Hepatocyte (in vitro differentiated cells): ENCODE measurements around the gene TMEM9B. TPM values are rescaled to one million over a fixed set of nuclear protein-coding genes. Genes with fewer than 3 reads are reported as not detected.

Experiments
- DNase-seq: peaks from one replicate; pipeline ENCODE4 v3.0.0-alpha.2; 2016; ENCODE audit warnings: low spot score
- H2AFZ ChIP-seq: fragments of 200-600 bp; sonication (generic); 2 replicates; pipeline ENCODE4 v1.6.0; 2016; ENCODE audit warnings: antibody characterized with exemption, mild to moderate bottlenecking
- H3K27ac ChIP-seq: fragments of 200-600 bp; sonication (generic); 2 replicates; pipeline ENCODE4 v1.5.1; 2016; ENCODE audit warnings: mild to moderate bottlenecking
- H3K27me3 ChIP-seq: fragments of 200-600 bp; sonication (generic); 2 replicates; pipeline ENCODE4 v1.6.1; 2016
- H3K36me3 ChIP-seq: fragments of 200-600 bp; sonication (generic); replicated peaks from 2 replicates; pipeline ENCODE4 v1.5.1; 2016; ENCODE audit warnings: low read depth; ENCODE audit not compliant: insufficient read depth
- H3K4me1 ChIP-seq: fragments of 200-600 bp; sonication (generic); 2 replicates; pipeline ENCODE4 v1.5.1; 2016; ENCODE audit warnings: mild to moderate bottlenecking, moderate library complexity; ENCODE audit not compliant: insufficient read depth
- H3K4me2 ChIP-seq: fragments of 200-600 bp; sonication (generic); 2 replicates; pipeline ENCODE4 v1.6.0; 2016
- H3K4me3 ChIP-seq: fragments of 200-600 bp; sonication (generic); 2 replicates; pipeline ENCODE4 v1.5.1; 2016; ENCODE audit warnings: mild to moderate bottlenecking
- H3K79me2 ChIP-seq: fragments of 200-600 bp; sonication (generic); 2 replicates; pipeline ENCODE4 v1.6.0; 2017; ENCODE audit warnings: mild to moderate bottlenecking
- H3K9me2 ChIP-seq: fragments of 200-600 bp; sonication (generic); replicated peaks from 2 replicates; pipeline ENCODE4 v1.6.0; 2017; ENCODE audit warnings: mild to moderate bottlenecking; ENCODE audit not compliant: insufficient read depth
- H3K9me3 ChIP-seq: fragments of 200-600 bp; sonication (generic); 2 replicates; pipeline ENCODE4 v1.5.1; 2016; ENCODE audit warnings: low read depth, mild to moderate bottlenecking
- H4K20me1 ChIP-seq: fragments of 200-600 bp; sonication (generic); 2 replicates; pipeline ENCODE4 v1.6.0; 2016; ENCODE audit warnings: mild to moderate bottlenecking; ENCODE audit not compliant: insufficient read depth, poor library complexity, severe bottlenecking
- EZH2 ChIP-seq: fragments of 200-600 bp; sonication (generic); IDR thresholded peaks from 2 replicates; pipeline ENCODE4 v1.6.1; 2016; ENCODE audit warnings: antibody characterized with exemption, mild to moderate bottlenecking, borderline replicate concordance
- EZH2phosphoT487 ChIP-seq: fragments of 200-600 bp; sonication (generic); IDR thresholded peaks from one replicate; pipeline ENCODE4 v1.6.1; 2018; ENCODE audit warnings: antibody characterized with exemption, mild to moderate bottlenecking, low read depth, moderate library complexity; ENCODE audit not compliant: unreplicated experiment, severe bottlenecking
- polyA plus RNA-seq: library from polyadenylated mRNA; unstranded; fragments of >200 nt; fragmentation: Nextera tagmentation; extraction: Ambion mirVana; gene quantifications from 2 replicates; pipeline ENCODE4 v1.2.1, GENCODE V29; 2016
- small RNA-seq: library from RNA; depleted of rRNA; stranded (forward); fragments of <200 nt; gene quantifications from one replicate; pipeline ENCODE3, GENCODE V24; 2014
- total RNA-seq: library from RNA; depleted of rRNA; stranded (reverse); fragments of >200 nt; gene quantifications from 2 replicates; pipeline ENCODE4 v1.2.3, GENCODE V29; 2014
- TF ChIP-seq, protein P1 (sequence below): fragments of 200-600 bp; sonication (generic); IDR thresholded peaks from 2 replicates; pipeline ENCODE4 v1.5.1; 2016; ENCODE audit warnings: antibody characterized with exemption, mild to moderate bottlenecking; ENCODE audit not compliant: poor library complexity

TMEM9B gene
- total and polyA plus RNA-seq, 2 experiments from 2014 or later: 47.4 to 69.6 TPM

GRCh38 chr11:8899119-8899753 lies 65.0 kb downstream of the TMEM9B start:
- Histone ChIP-seq H3K9me3 (no peaks in the 10 kb centered on the region), H3K27me3 (no peaks in the 10 kb centered on the region), H3K4me1 (no peaks in the 10 kb centered on the region), H3K4me3 (no peak overlapping the region), H3K9me2 (no peaks in the 10 kb centered on the region), H2AFZ (no peak overlapping the region), H3K36me3 (no peaks in the 10 kb centered on the region), H3K4me2 (no peak overlapping the region), H3K27ac (no peak overlapping the region), H4K20me1 (no peaks in the 10 kb centered on the region), H3K79me2 (no peaks in the 10 kb centered on the region)
- no peak for DNase-seq
- no peak for TF ChIP-seq EZH2
- TF ChIP-seq, protein P1, sequence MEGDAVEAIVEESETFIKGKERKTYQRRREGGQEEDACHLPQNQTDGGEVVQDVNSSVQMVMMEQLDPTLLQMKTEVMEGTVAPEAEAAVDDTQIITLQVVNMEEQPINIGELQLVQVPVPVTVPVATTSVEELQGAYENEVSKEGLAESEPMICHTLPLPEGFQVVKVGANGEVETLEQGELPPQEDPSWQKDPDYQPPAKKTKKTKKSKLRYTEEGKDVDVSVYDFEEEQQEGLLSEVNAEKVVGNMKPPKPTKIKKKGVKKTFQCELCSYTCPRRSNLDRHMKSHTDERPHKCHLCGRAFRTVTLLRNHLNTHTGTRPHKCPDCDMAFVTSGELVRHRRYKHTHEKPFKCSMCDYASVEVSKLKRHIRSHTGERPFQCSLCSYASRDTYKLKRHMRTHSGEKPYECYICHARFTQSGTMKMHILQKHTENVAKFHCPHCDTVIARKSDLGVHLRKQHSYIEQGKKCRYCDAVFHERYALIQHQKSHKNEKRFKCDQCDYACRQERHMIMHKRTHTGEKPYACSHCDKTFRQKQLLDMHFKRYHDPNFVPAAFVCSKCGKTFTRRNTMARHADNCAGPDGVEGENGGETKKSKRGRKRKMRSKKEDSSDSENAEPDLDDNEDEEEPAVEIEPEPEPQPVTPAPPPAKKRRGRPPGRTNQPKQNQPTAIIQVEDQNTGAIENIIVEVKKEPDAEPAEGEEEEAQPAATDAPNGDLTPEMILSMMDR: no peak
- TF ChIP-seq EZH2phosphoT487: no peak

Small RNA genes within 50 kb of the gene (small RNA-seq; reads per million reads assigned to genes)
- not detected for gene RF00019

Other genes starting within 250 kb of the TMEM9B start
- 26.6 and 32.2 TPM in 2 replicates for gene AKIP1, start 53.3 kb downstream of the TMEM9B start, total RNA-seq
- gene AKIP1, start 53.3 kb downstream of the TMEM9B start, polyA plus RNA-seq: 31.3 and 41.1 TPM in 2 replicates
- 0.08 TPM in 1 of 2 replicates, not detected in the other for gene C11orf16, start 31.5 kb downstream of the TMEM9B start, total RNA-seq
- not detected in 2 replicates for gene C11orf16, start 31.5 kb downstream of the TMEM9B start, polyA plus RNA-seq
- not detected in 2 replicates for gene ASCL3, start 21.4 kb downstream of the TMEM9B start, total RNA-seq
- gene ASCL3, start 21.4 kb downstream of the TMEM9B start, polyA plus RNA-seq: not detected in 2 replicates
- 2.4 and 3.2 TPM in 2 replicates for gene NRIP3, start 39.6 kb upstream of the TMEM9B start, total RNA-seq
- gene NRIP3, start 39.6 kb upstream of the TMEM9B start, polyA plus RNA-seq: 2.2 and 2.9 TPM in 2 replicates
- gene SCUBE2, start 127.2 kb upstream of the TMEM9B start, total RNA-seq: 8.6 and 14.2 TPM in 2 replicates
- gene SCUBE2, start 127.2 kb upstream of the TMEM9B start, polyA plus RNA-seq: 8.9 and 13.9 TPM in 2 replicates